Body of pancreas (tissue), 4 donors: ENCODE measurements around the gene PGA4. TPM values are rescaled to one million over a fixed set of nuclear protein-coding genes. Genes with fewer than 3 reads are reported as not detected.

ENCODE experiments used
- ATAC-seq: fragments of 150-250 bp; one replicate; pipeline ENCODE4 v1.9.1; 2016
- DNase-seq, 4 donors: peaks; one replicate each; pipeline ENCODE4 v3.0.0-alpha.2; 2019
- H3K27ac ChIP-seq, 4 donors: fragments of 200-600 bp; sonication (generic); 1 replicate in 3 of 4; 2 replicates in 1 of 4; pipeline versions ENCODE4 v1.5.1 to v1.6.1; 2016 to 2019; ENCODE audit warnings: mild to moderate bottlenecking in 1 of 4, mixed read lengths in 1 of 4, moderate library complexity in 1 of 4
- H3K27me3 ChIP-seq, 2 donors: fragments of 200-600 bp; sonication (generic); one replicate each; pipeline ENCODE4 v1.6.0; 2016; ENCODE audit warnings: mild to moderate bottlenecking in 1 of 2
- H3K36me3 ChIP-seq, 2 donors: fragments of 200-600 bp; sonication (generic); replicated peaks in 1 of 2; 2 replicates each; pipeline ENCODE4 v1.5.1; 2016; ENCODE audit warnings: low read depth in 2 of 2; ENCODE audit not compliant: insufficient read depth in 1 of 2
- H3K4me1 ChIP-seq: fragments of 200-600 bp; sonication (generic); one replicate; pipeline ENCODE4 v1.6.0; 2016
- H3K4me3 ChIP-seq, 2 donors: fragments of 200-600 bp; sonication (generic); 1 replicate in 1 of 2; 2 replicates in 1 of 2; pipeline ENCODE4 v1.5.1; 2016 to 2019
- H3K9me3 ChIP-seq, 3 donors: fragments of 200-600 bp; sonication (generic); 1 replicate in 2 of 3; 2 replicates in 1 of 3; pipeline ENCODE4 v1.5.1; 2016
- POLR2A ChIP-seq, 3 donors: fragments of 450-650 bp; IDR thresholded peaks; one replicate each; pipeline ENCODE4 v1.6.1; 2016; ENCODE audit warnings: antibody characterized with exemption in 3 of 3, mild to moderate bottlenecking in 2 of 3
- WGBS, 2 donors: methylation state at CpG; one replicate each; pipeline ENCODE4 v1.1.5; 2017; 5-methylcytosine and 5-hydroxymethylcytosine counted together
- intact Hi-C: fragments of 100-400 bp; cut with DNase I; formaldehyde crosslinking; loops from one replicate; pipeline ENCODE4 v1.15.1; 2023
- total RNA-seq, 2 donors: library from RNA; depleted of rRNA; stranded (reverse); fragments of >200 nt; gene quantifications; one replicate each; pipeline ENCODE4 v1.1.0, GENCODE V29; 2016
- TF ChIP-seq, protein P1 (sequence below), 7 experiments: fragments of 450-650 bp in 4 of 7; fragments of 200-600 bp in 3 of 7; sonication (generic) in 3 of 7; IDR thresholded peaks; one replicate each; pipeline ENCODE4 v1.5.1; 2016 to 2019; ENCODE audit warnings: antibody characterized with exemption in 7 of 7

PGA4 gene
- total RNA-seq, 2 donors from 2014 or later, result 120 TPM; not detected in 1

DNA sequence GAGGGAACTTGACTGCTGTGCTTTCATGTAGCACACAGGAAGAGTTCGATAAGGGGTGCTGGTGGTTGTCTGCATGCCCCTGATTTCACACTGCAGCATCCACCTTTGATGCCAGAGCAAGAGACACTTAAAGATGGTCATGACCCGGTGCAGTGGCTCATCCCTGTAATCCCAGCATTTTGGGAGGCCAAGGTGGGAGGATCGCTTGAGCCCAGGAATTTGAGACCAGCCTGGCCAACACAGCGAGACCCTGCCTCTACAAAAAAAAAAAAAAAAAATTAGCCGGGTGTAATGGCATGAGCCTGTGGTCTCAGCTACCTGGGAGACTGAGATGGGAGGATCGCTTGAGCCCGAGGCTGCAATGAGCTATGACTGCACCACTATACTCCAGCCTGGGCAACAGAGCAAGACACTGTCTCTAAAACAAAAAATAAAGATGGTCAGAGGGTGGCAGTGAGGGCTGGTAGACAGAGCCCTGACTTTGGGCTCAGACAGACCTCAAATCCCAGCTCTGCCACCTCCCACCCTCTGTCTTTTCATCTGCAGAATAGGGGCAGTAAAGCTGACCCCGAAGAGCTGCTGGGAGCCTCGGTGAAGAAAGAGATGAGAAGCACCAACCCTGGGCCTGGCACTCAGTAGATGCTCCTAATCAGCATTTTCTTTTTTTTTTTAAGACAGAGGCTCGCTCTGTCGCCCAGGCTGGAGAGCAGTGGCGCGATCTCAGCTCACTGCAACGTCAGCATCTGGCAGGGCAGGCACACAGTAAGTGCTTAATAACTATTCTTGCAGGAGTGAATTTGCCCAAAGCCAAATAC lies 55.2 kb downstream of the PGA4 start:
- Histone ChIP-seq H3K27me3 (no peaks in the 10 kb centered on the region), H3K4me3 (no peak overlapping the region), H3K9me3 (no peaks in the 10 kb centered on the region), H3K27ac (no peak overlapping the region), H3K4me1 (no peaks in the 10 kb centered on the region), H3K36me3 (no peaks in the 10 kb centered on the region)
- intact Hi-C loops, result no loop called here
- ATAC-seq, result no peak
- 79 to 84% methylated on average over 10 to 14 of the region's 14 CpGs for WGBS, 2 donors
- TF ChIP-seq, protein P1, sequence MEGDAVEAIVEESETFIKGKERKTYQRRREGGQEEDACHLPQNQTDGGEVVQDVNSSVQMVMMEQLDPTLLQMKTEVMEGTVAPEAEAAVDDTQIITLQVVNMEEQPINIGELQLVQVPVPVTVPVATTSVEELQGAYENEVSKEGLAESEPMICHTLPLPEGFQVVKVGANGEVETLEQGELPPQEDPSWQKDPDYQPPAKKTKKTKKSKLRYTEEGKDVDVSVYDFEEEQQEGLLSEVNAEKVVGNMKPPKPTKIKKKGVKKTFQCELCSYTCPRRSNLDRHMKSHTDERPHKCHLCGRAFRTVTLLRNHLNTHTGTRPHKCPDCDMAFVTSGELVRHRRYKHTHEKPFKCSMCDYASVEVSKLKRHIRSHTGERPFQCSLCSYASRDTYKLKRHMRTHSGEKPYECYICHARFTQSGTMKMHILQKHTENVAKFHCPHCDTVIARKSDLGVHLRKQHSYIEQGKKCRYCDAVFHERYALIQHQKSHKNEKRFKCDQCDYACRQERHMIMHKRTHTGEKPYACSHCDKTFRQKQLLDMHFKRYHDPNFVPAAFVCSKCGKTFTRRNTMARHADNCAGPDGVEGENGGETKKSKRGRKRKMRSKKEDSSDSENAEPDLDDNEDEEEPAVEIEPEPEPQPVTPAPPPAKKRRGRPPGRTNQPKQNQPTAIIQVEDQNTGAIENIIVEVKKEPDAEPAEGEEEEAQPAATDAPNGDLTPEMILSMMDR (IDR thresholded peaks at IDR 0.05), result no peak
- no peak for TF ChIP-seq POLR2A (IDR thresholded peaks at IDR 0.05)
- no peak for DNase-seq

- WGBS, 2 donors, result 51 to 63% methylated on average over 10 of the region's 10 CpGs
- TF ChIP-seq, protein P1 (IDR thresholded peaks at IDR 0.05), result no peak
- TF ChIP-seq POLR2A (IDR thresholded peaks at IDR 0.05), result no peak
Observed at GRCh38 chr11:61278001-61278470, 55.9 kb downstream of the PGA4 start.

GRCh38 chr11:61279934-61280659 lies 58.0 kb downstream of the PGA4 start:
- no peak overlapping the region for H3K27ac ChIP-seq
- no peaks in the 10 kb centered on the region for H3K4me1 ChIP-seq
- WGBS, 2 donors, result 57 to 63% methylated on average over 12 of the region's 12 CpGs
- no peaks in the 10 kb centered on the region for H3K27me3 ChIP-seq
- H3K9me3 ChIP-seq, result no peaks in the 10 kb centered on the region
- no peak overlapping the region for H3K4me3 ChIP-seq
- TF ChIP-seq POLR2A (IDR thresholded peaks at IDR 0.05), result no peak
- TF ChIP-seq, protein P1 (IDR thresholded peaks at IDR 0.05), result no peak
- H3K36me3 ChIP-seq, result no peaks in the 10 kb centered on the region
- intact Hi-C loops, result no loop called here
- DNase-seq (peak in 3 of 4 donors; percentile 34 to 57 (median 51)), ATAC-seq (no peak)

More at GRCh38 chr11:61278001-61278470, 55.9 kb downstream of the PGA4 start:
- DNase-seq (no peak), ATAC-seq (no peak)
- Histone ChIP-seq H3K27ac (no peak overlapping the region), H3K9me3 (no peaks in the 10 kb centered on the region), H3K4me3 (no peak overlapping the region), H3K27me3 (no peaks in the 10 kb centered on the region), H3K36me3 (no peaks in the 10 kb centered on the region), H3K4me1 (no peaks in the 10 kb centered on the region)
- intact Hi-C loops, result no loop called here

- Histone ChIP-seq H3K4me3 (no peak overlapping the region), H3K27ac (no peak overlapping the region), H3K27me3 (no peaks in the 10 kb centered on the region), H3K9me3 (no peaks in the 10 kb centered on the region), H3K36me3 (no peaks in the 10 kb centered on the region), H3K4me1 (no peaks in the 10 kb centered on the region)
- intact Hi-C loops, result no loop called here
- ATAC-seq (no peak), DNase-seq (no peak)
- TF ChIP-seq, protein P1 (IDR thresholded peaks at IDR 0.05), result no peak
- 74 to 81% methylated on average over 14 to 16 of the region's 20 CpGs for WGBS, 2 donors
Observed at GRCh38 chr11:61280883-61281580, 58.9 kb downstream of the PGA4 start.

Other genes starting within 250 kb of the PGA4 start
- under 1 TPM; 0.33 to 0.52 TPM for gene CD5, start 119.9 kb upstream of the PGA4 start, total RNA-seq
- 10 to 100 TPM; 13.2 to 21.1 TPM for gene VPS37C, start 60.9 kb upstream of the PGA4 start, total RNA-seq
- 10 to 100 TPM in 1 of 2 donors, not detected in 1; 26.4 TPM for gene PGA3, start 18.8 kb upstream of the PGA4 start, total RNA-seq
- 10 to 100 TPM in 1 of 2 donors, not detected in 1; 10.9 TPM for gene PGA5, start 18.8 kb downstream of the PGA4 start, total RNA-seq
- 1 to 10 TPM in 1 of 2 donors, not detected in 1; 4.3 TPM for gene VWCE, start 73.0 kb downstream of the PGA4 start, total RNA-seq
- 10 to 100 TPM; 70.6 to 91.0 TPM for gene DDB1, start 110.8 kb downstream of the PGA4 start, total RNA-seq
- gene TKFC, start 110.9 kb downstream of the PGA4 start, total RNA-seq, result 10 to 100 TPM; 27.5 to 38.6 TPM
- 10 to 100 TPM; 26.5 to 31.3 TPM for gene CYB561A3, start 139.5 kb downstream of the PGA4 start, total RNA-seq
- 10 to 100 TPM; 15.8 to 35.3 TPM for gene TMEM138, start 140.0 kb downstream of the PGA4 start, total RNA-seq
- gene TMEM216, start 170.2 kb downstream of the PGA4 start, total RNA-seq, result 10 to 100 TPM in 1 of 2 donors, 1 to 10 TPM in 1; 8.3 to 16.8 TPM
- gene CPSF7, start 207.6 kb downstream of the PGA4 start, total RNA-seq, result 10 to 100 TPM; 34.0 to 44.5 TPM
- gene SDHAF2, start 207.8 kb downstream of the PGA4 start, total RNA-seq, result 10 to 100 TPM; 25.2 to 28.0 TPM